C4-2B (cell line): Measurements from ENCODE around the gene VRTN.

ENCODE experiments used
- CTCF ChIP-seq: fragments of 450-650 bp; conservative IDR thresholded peaks from 2 replicates; pipeline ENCODE4 v1.5.1; 2017; ENCODE audit warnings: mild to moderate bottlenecking
- ZFX ChIP-seq: fragments of 450-650 bp; IDR thresholded peaks from 2 replicates; pipeline ENCODE4 v1.6.1; 2017

GRCh38 chr14:74333909-74334308 lies 14.4 kb upstream of the VRTN start:
- TF ChIP-seq CTCF = no peak
- no peak for TF ChIP-seq ZFX
